ENCODE results near the gene GAN.
A peak's percentile ranks its signal among the peaks of the same experiment; 100 is the strongest.

The GAN gene

GRCh38 chr16:81284995-81285600, 29.7 kb upstream of the GAN start:
- H3K4me1 Mint-ChIP-seq, result no peaks in the 10 kb centered on the region
- H3K9me3 Mint-ChIP-seq, result no peaks in the 10 kb centered on the region
- no peaks in the 10 kb centered on the region for H3K36me3 Mint-ChIP-seq
- no peak overlapping the region for H3K4me3 Mint-ChIP-seq
- ATAC-seq (no peak), DNase-seq (ENCODE audit: low spot score in 2 of 2) (no peak)
- H3K27ac Mint-ChIP-seq, result no peak overlapping the region

- no peak for ATAC-seq
- Mint-ChIP-seq H3K36me3 (no peaks in the 10 kb centered on the region), H3K9me3 (no peaks in the 10 kb centered on the region), H3K27ac (no peak overlapping the region), H3K4me1 (no peaks in the 10 kb centered on the region), H3K4me3 (no peak overlapping the region)
- DNase-seq (ENCODE audit: low spot score in 2 of 2), result no peak
These were observed 28.6 kb upstream of the GAN start for GRCh38 chr16:81286190-81286589.

GRCh38 chr16:81291117-81291516, 23.6 kb upstream of the GAN start:
- DNase-seq (ENCODE audit: low spot score in 2 of 2) (no peak), ATAC-seq (no peak)
- Mint-ChIP-seq H3K27ac (no peak overlapping the region), H3K4me3 (no peak overlapping the region), H3K36me3 (no peaks in the 10 kb centered on the region), H3K9me3 (no peaks in the 10 kb centered on the region), H3K4me1 (no peaks in the 10 kb centered on the region)

GRCh38 chr16:81292936-81293335, 21.8 kb upstream of the GAN start:
- ATAC-seq (no peak), DNase-seq (ENCODE audit: low spot score in 2 of 2) (no peak)
- H3K27ac Mint-ChIP-seq, result no peak overlapping the region
- no peaks in the 10 kb centered on the region for H3K4me1 Mint-ChIP-seq
- no peaks in the 10 kb centered on the region for H3K9me3 Mint-ChIP-seq
- H3K36me3 Mint-ChIP-seq, result no peaks in the 10 kb centered on the region
- H3K4me3 Mint-ChIP-seq, result no peak overlapping the region

- no peak overlapping the region for H3K27ac Mint-ChIP-seq
- ATAC-seq (no peak), DNase-seq (ENCODE audit: low spot score in 2 of 2) (no peak)
- no peaks in the 10 kb centered on the region for H3K4me1 Mint-ChIP-seq
- no peak overlapping the region for H3K4me3 Mint-ChIP-seq
- H3K9me3 Mint-ChIP-seq, result no peaks in the 10 kb centered on the region
- H3K36me3 Mint-ChIP-seq, result no peaks in the 10 kb centered on the region
These were observed 20.6 kb upstream of the GAN start for GRCh38 chr16:81293909-81294802.

GRCh38 chr16:81296631-81297030, 18.1 kb upstream of the GAN start:
- DNase-seq (ENCODE audit: low spot score in 2 of 2) (no peak), ATAC-seq (no peak)
- Mint-ChIP-seq H3K36me3 (no peaks in the 10 kb centered on the region), H3K9me3 (no peaks in the 10 kb centered on the region), H3K4me1 (no peaks in the 10 kb centered on the region), H3K4me3 (no peak overlapping the region), H3K27ac (no peak overlapping the region)

- Mint-ChIP-seq H3K4me3 (no peak overlapping the region), H3K9me3 (no peaks in the 10 kb centered on the region), H3K27ac (no peak overlapping the region), H3K36me3 (no peaks in the 10 kb centered on the region), H3K4me1 (peaks cover 31% of the 10 kb centered on the region)
- DNase-seq (ENCODE audit: low spot score in 2 of 2) (no peak), ATAC-seq (peak; percentile 44)
These were observed 7.0 kb upstream of the GAN start for GRCh38 chr16:81307770-81308169.

GRCh38 chr16:81310045-81310644, 4.6 kb upstream of the GAN start:
- H3K27ac Mint-ChIP-seq, result peak overlapping the region; percentile 60

GRCh38 chr16:81311762-81312161, 3.0 kb upstream of the GAN start:
- Mint-ChIP-seq H3K4me1 (peaks cover 49% of the 10 kb centered on the region), H3K36me3 (peaks cover 11% of the 10 kb centered on the region), H3K9me3 (no peaks in the 10 kb centered on the region), H3K27ac (no peak overlapping the region), H3K4me3 (no peak overlapping the region)
- ATAC-seq (no peak), DNase-seq (ENCODE audit: low spot score in 2 of 2) (no peak)

More at GRCh38 chr16:81310045-81310644, 4.6 kb upstream of the GAN start:
- Mint-ChIP-seq H3K36me3 (peaks cover 11% of the 10 kb centered on the region), H3K4me3 (no peak overlapping the region), H3K4me1 (peaks cover 47% of the 10 kb centered on the region), H3K9me3 (no peaks in the 10 kb centered on the region)
- DNase-seq (ENCODE audit: low spot score in 2 of 2) (no peak), ATAC-seq (peak; percentile 64)

GRCh38 chr16:81313701-81314602, 810 bp upstream of the GAN start:
- Mint-ChIP-seq H3K27ac (peak overlapping the region; percentile 91), H3K4me1 (peaks cover 59% of the 10 kb centered on the region), H3K9me3 (no peaks in the 10 kb centered on the region), H3K36me3 (peaks cover 11% of the 10 kb centered on the region), H3K4me3 (peak overlapping the region; percentile 93)
- no peak for DNase-seq (ENCODE audit: low spot score in 2 of 2)
- no peak for ATAC-seq

GRCh38 chr16:81315271-81316175, 761 bp downstream of the GAN start:
- peaks cover 11% of the 10 kb centered on the region for H3K36me3 Mint-ChIP-seq
- peak overlapping the region; percentile 93 for H3K4me3 Mint-ChIP-seq
- peak overlapping the region; percentile 37 for H3K27ac Mint-ChIP-seq
- no peaks in the 10 kb centered on the region for H3K9me3 Mint-ChIP-seq
- peak; percentile 38 to 71 for DNase-seq (ENCODE audit: low spot score in 2 of 2)
- ATAC-seq, result peak; percentile 61
- peaks cover 60% of the 10 kb centered on the region for H3K4me1 Mint-ChIP-seq

GRCh38 chr16:81316176-81316496, 1.4 kb downstream of the GAN start:
- Mint-ChIP-seq H3K9me3 (no peaks in the 10 kb centered on the region), H3K4me3 (peak overlapping the region; percentile 93), H3K36me3 (peaks cover 11% of the 10 kb centered on the region), H3K4me1 (peaks cover 61% of the 10 kb centered on the region), H3K27ac (peak overlapping the region; percentile 37)
- DNase-seq (ENCODE audit: low spot score in 2 of 2), result no peak
- ATAC-seq, result no peak

GRCh38 chr16:81318711-81319110, 3.9 kb downstream of the GAN start:
- Mint-ChIP-seq H3K27ac (no peak overlapping the region), H3K9me3 (no peaks in the 10 kb centered on the region), H3K36me3 (peaks cover 11% of the 10 kb centered on the region), H3K4me1 (peaks cover 64% of the 10 kb centered on the region), H3K4me3 (no peak overlapping the region)
- no peak for DNase-seq (ENCODE audit: low spot score in 2 of 2)
- no peak for ATAC-seq

GRCh38 chr16:81319221-81319912, 4.6 kb downstream of the GAN start:
- Mint-ChIP-seq H3K4me1 (peaks cover 62% of the 10 kb centered on the region), H3K27ac (no peak overlapping the region), H3K9me3 (no peaks in the 10 kb centered on the region)

More at GRCh38 chr16:81319221-81319912, 4.6 kb downstream of the GAN start:
- peaks cover 6% of the 10 kb centered on the region for H3K36me3 Mint-ChIP-seq
- ATAC-seq, result no peak
- DNase-seq (ENCODE audit: low spot score in 2 of 2), result no peak
- H3K4me3 Mint-ChIP-seq, result no peak overlapping the region

All from stimulated activated effector memory CD8-positive, alpha-beta T cell treated with anti-CD3 and anti-CD28 coated beads, Interleukin-12 subunit alpha, Interleukin-12 subunit beta, amount 100 ng/mL, for 72 hours (primary cell).